Parathyroid adenoma (tissue), 2 donors: Measurements from ENCODE around the gene ELP4.
"Not testable (repeated sequence)": the region's sequence is repeated elsewhere in the genome, so short reads cannot be mapped to it uniquely, and the experiment has no call there.

Experiments
- H2AFZ ChIP-seq: fragments of 300-600 bp; sonication (generic); one replicate; pipeline ENCODE4 v1.7.0; 2017; ENCODE audit warnings: antibody characterized with exemption, mild to moderate bottlenecking
- H3K27ac ChIP-seq: fragments of 300-600 bp; sonication (generic); one replicate; pipeline ENCODE4 v1.7.0; 2017
- H3K27me3 ChIP-seq: fragments of 300-600 bp; sonication (generic); one replicate; pipeline ENCODE4 v1.7.0; 2017; ENCODE audit warnings: low read length; ENCODE audit not compliant: control insufficient read depth, insufficient read depth
- H3K36me3 ChIP-seq: fragments of 300-600 bp; sonication (generic); one replicate; pipeline ENCODE4 v1.7.0; 2017; ENCODE audit warnings: low read length; ENCODE audit not compliant: control insufficient read depth, insufficient read depth
- H3K4me1 ChIP-seq: fragments of 300-600 bp; sonication (generic); one replicate; pipeline ENCODE4 v1.7.0; 2017; ENCODE audit warnings: control low read depth
- H3K4me2 ChIP-seq: fragments of 300-600 bp; sonication (generic); one replicate; pipeline ENCODE4 v1.7.0; 2017; ENCODE audit warnings: low read length
- H3K4me3 ChIP-seq: fragments of 300-600 bp; sonication (generic); one replicate; pipeline ENCODE4 v1.7.0; 2017; ENCODE audit warnings: low read depth, low read length
- H3K79me2 ChIP-seq: fragments of 300-600 bp; sonication (generic); one replicate; pipeline ENCODE4 v1.7.0; 2017; ENCODE audit warnings: control low read depth
- H3K9ac ChIP-seq: fragments of 300-600 bp; sonication (generic); one replicate; pipeline ENCODE4 v1.7.0; 2017; ENCODE audit warnings: mild to moderate bottlenecking
- H3K9me3 ChIP-seq: fragments of 300-600 bp; sonication (generic); one replicate; pipeline ENCODE4 v1.7.0; 2017; ENCODE audit warnings: low read length; ENCODE audit not compliant: control insufficient read depth
- TF ChIP-seq, protein P1 (sequence below): fragments of 300-600 bp; sonication (generic); IDR thresholded peaks from one replicate; pipeline ENCODE4 v1.7.0; 2017; ENCODE audit warnings: antibody characterized with exemption, mild to moderate bottlenecking
- donor health status: primary hyperparathyroidism.

Gene ELP4

DNA sequence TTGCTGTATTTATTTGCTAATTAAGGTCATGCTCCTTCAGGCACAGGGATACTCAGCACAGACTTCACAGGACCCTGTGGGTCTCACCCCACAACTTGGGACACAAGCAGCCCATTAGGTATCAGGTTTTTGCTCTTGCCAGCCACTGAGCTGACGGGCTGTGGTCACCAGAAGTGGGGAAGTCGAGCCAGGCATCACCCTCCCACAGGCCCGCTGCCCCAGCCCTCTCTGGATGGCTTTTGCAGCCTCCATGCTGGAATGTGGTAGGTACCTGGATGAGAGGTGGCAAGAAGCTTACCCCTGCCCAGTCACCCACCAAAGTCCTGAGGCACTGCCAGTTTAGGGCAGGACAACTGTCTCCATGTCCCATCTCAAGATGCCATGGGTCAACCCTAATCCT lies 213.2 kb downstream of the ELP4 start:
- TF ChIP-seq, protein P1, sequence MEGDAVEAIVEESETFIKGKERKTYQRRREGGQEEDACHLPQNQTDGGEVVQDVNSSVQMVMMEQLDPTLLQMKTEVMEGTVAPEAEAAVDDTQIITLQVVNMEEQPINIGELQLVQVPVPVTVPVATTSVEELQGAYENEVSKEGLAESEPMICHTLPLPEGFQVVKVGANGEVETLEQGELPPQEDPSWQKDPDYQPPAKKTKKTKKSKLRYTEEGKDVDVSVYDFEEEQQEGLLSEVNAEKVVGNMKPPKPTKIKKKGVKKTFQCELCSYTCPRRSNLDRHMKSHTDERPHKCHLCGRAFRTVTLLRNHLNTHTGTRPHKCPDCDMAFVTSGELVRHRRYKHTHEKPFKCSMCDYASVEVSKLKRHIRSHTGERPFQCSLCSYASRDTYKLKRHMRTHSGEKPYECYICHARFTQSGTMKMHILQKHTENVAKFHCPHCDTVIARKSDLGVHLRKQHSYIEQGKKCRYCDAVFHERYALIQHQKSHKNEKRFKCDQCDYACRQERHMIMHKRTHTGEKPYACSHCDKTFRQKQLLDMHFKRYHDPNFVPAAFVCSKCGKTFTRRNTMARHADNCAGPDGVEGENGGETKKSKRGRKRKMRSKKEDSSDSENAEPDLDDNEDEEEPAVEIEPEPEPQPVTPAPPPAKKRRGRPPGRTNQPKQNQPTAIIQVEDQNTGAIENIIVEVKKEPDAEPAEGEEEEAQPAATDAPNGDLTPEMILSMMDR, result no peak
- H3K9ac ChIP-seq, result no peak overlapping the region
- no peaks in the 10 kb centered on the region for H3K36me3 ChIP-seq
- no peak overlapping the region for H3K4me2 ChIP-seq
- no peak overlapping the region for H3K27ac ChIP-seq
- no peaks in the 10 kb centered on the region for H3K9me3 ChIP-seq
- no peaks in the 10 kb centered on the region for H3K27me3 ChIP-seq
- H2AFZ ChIP-seq, result no peak overlapping the region
- no peaks in the 10 kb centered on the region for H3K4me1 ChIP-seq
- no peaks in the 10 kb centered on the region for H3K79me2 ChIP-seq
- H3K4me3 ChIP-seq, result no peak overlapping the region

DNA sequence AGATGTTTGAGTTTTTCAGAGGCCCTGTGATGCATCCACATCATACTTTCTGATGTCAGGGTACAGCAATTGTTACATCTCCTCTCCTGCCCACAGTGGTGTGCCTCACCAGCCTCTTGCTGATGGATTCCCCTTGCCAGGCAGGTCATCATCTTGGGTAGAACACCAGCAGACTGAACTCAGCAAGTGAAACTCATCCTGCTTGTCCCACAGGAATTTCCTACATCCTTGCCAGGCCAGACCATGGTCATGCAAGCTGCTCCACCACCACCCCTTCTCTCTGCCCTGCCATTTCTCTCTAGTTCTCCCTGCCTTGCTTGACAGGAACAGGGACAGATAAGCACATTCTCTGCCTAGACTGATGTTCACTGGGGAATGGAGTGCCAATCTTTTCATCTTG lies 215.6 kb downstream of the ELP4 start:
- Histone ChIP-seq H3K9me3 (no peaks in the 10 kb centered on the region), H2AFZ (no peak overlapping the region), H3K36me3 (no peaks in the 10 kb centered on the region)

DNA sequence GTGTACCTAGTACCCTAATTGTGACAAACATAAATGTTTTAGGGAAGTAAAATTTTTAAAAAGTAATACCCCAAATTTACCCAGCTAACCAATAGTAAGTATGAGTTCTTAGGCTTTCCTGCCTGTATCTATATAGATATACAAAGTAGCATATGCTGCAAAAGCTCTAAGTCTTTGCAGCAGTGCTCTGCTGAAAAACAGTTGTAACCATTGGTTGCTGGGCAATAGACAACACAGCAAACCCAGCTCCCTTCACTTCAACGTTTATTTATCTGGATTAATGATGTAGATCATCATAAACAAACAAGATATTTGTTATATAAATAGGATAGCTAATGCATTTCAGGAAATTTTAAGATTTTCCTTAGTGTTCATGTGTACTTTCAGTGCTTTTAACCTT lies 218.9 kb downstream of the ELP4 start:
- Histone ChIP-seq H3K9ac (no peak overlapping the region), H3K36me3 (no peaks in the 10 kb centered on the region), H3K79me2 (no peaks in the 10 kb centered on the region), H3K4me1 (no peaks in the 10 kb centered on the region), H2AFZ (no peak overlapping the region), H3K4me2 (no peak overlapping the region), H3K27me3 (no peaks in the 10 kb centered on the region), H3K27ac (no peak overlapping the region), H3K4me3 (no peak overlapping the region), H3K9me3 (no peaks in the 10 kb centered on the region)
- TF ChIP-seq, protein P1, result no peak

More for the DNA sequence above, 215.6 kb downstream of the ELP4 start:
- Histone ChIP-seq H3K4me1 (no peaks in the 10 kb centered on the region), H3K79me2 (no peaks in the 10 kb centered on the region), H3K4me2 (no peak overlapping the region), H3K9ac (no peak overlapping the region), H3K27ac (no peak overlapping the region), H3K4me3 (no peak overlapping the region), H3K27me3 (no peaks in the 10 kb centered on the region)
- TF ChIP-seq, protein P1, result no peak

DNA sequence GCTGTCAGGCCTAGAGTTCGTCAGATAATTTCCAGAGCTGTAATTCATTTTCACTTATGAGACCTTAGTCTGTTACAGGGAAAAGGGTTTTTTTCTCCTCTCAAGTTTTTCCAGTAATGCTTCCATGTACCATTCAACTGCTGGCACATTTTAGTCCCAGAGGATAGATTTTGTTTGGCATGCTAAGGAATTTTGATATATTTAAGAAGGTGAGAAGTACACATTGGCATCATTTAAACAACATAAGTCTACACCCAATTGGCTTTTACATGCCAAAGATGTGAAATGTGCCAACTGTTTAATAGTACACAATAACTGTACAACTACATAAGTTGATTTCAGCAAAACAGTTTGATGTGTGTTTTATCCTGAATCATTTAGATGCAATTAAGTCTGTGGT lies 230.6 kb downstream of the ELP4 start:
- Histone ChIP-seq H2AFZ (no peak overlapping the region), H3K9me3 (no peaks in the 10 kb centered on the region), H3K9ac (no peak overlapping the region), H3K4me2 (no peak overlapping the region), H3K4me3 (no peak overlapping the region), H3K36me3 (no peaks in the 10 kb centered on the region), H3K79me2 (no peaks in the 10 kb centered on the region), H3K4me1 (no peaks in the 10 kb centered on the region), H3K27me3 (no peaks in the 10 kb centered on the region), H3K27ac (no peak overlapping the region)
- TF ChIP-seq, protein P1, result no peak

DNA sequence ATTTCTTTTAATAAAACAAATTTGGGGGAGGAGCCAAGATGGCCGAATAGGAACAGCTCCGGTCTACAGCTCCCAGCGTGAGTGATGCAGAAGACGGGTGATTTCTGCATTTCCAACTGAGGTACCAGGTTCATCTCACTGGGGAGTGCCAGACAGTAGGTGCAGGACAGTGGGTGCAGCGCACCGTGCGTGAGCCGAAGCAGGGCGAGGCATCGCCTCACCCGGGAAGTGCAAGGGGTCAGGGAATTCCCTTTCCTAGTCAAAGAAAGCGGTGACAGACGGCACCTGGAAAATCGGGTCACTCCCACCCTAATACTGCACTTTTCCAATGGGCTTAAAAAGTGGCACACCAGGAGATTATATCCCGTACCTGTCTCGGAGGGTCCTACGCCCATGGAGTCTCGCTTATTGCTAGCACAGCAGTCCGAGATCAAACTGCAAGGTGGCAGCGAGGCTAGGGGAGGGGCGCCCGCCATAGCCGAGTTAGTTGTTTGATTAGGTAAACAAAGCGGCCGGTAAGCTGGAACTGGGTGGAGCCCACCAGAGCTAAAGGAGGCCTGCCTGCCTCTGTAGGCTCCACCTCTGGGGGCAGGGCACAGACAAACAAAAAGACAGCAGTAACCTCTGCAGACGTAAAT lies 231.3 kb downstream of the ELP4 start:
- not testable (repeated sequence) for H3K9me3 ChIP-seq, H3K36me3 ChIP-seq, H2AFZ ChIP-seq, H3K79me2 ChIP-seq, H3K4me1 ChIP-seq, H3K4me3 ChIP-seq, H3K27me3 ChIP-seq, H3K4me2 ChIP-seq, H3K27ac ChIP-seq, H3K9ac ChIP-seq
